Ammon's horn (tissue), 1 donor: ENCODE measurements around the gene SRPK3.
"Not testable (repeated sequence)": the region's sequence is repeated elsewhere in the genome, so short reads cannot be mapped to it uniquely, and the experiment has no call there.

Experiments used
- DNase-seq: peaks from one replicate; pipeline ENCODE4 v3.0.0-alpha.2; 2016; ENCODE audit warnings: low spot score

SRPK3 gene

DNA sequence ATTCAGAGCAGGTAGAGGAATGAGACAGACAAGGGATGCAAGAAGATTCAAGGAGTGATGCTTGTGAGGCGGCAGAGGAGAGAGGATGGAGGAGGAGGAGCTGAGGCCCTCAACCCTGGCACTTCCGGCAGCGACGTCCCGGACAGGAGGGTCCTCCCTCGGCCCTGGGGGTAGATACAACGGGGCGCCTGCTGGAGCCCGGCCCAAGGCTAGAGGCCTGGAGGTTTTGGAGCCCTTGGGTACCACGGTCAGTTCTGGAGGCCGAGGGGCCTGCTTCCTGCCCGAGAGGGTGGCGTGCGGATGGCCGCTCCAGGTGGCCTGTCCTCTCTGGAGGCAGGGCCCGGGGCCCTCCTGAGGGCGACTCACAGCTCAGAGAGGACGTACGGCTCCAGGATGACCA lies 27.1 kb downstream of the SRPK3 start:
- DNase-seq: no peak

DNA sequence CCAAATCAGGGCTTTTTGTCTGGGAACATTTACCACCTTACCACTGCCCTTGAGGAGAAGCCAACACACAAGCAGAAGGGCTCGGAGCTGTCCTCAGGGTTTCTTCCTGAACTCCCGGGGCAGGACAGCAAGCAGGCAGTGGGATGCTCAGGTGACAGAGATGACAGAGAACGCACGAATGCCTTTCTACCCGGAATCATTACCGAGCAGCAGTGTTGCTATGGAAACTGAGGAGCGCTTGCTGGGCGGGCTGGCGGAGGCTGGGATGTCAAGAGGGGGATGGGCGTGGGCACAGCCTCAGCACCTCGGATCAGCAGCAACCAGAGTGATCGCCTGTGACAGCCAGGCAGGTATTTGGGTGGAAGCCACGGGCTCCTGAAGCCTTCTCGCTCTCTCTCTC lies 31.4 kb downstream of the SRPK3 start:
- DNase-seq: no peak

DNA sequence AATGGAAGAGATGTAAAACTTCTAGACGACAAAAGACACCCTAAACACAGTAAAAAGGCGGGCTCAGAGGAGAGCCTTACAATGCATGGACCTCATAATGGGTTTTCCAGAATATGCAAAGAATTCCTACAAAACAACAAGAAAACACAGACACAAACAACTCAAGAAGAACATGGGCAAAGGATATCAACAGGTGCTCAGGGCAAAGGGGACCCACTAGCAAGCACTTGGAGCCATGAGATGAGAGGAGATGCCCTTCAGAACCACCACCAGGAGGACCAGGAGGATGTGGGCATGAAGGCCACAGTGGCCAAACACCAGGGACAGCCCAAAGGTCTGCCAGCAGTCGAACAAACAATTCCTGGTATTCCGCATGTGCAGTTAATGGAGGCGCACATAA lies 32.3 kb downstream of the SRPK3 start:
- no peak for DNase-seq

DNA sequence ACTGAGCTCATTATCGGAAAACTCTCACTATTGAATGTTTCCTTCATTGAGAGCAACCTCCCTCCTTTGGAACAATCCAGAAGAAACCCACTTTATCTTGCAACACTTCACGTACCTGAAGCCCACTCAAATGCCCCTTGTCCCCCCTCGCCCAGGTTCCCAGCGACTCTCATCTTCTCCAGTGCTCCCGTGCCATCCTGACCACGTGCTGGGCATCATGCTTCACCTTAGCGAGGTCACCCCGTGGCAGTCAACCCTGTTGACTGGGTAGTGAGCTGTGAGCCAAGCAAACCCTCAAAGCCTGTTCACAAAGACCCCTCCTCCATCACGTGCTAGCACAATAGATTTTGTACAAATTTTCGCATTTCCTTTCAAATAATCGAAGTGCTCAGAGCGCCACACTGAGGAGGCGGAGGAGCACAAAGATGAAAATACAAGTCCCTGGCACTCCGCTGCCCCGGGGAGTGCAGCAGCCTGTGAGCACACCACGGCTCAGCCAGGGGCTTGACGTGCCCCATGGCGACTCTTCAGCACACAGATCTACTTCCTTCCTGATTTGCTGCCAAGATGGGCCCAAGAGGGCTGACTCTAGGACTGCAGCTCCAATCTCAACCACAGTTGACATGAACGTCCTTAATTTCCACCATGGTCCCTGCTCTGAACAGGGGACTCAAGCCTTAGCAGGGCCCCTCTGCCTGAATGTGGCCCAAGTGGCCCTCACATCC lies 33.9 kb downstream of the SRPK3 start:
- DNase-seq: no peak

DNA sequence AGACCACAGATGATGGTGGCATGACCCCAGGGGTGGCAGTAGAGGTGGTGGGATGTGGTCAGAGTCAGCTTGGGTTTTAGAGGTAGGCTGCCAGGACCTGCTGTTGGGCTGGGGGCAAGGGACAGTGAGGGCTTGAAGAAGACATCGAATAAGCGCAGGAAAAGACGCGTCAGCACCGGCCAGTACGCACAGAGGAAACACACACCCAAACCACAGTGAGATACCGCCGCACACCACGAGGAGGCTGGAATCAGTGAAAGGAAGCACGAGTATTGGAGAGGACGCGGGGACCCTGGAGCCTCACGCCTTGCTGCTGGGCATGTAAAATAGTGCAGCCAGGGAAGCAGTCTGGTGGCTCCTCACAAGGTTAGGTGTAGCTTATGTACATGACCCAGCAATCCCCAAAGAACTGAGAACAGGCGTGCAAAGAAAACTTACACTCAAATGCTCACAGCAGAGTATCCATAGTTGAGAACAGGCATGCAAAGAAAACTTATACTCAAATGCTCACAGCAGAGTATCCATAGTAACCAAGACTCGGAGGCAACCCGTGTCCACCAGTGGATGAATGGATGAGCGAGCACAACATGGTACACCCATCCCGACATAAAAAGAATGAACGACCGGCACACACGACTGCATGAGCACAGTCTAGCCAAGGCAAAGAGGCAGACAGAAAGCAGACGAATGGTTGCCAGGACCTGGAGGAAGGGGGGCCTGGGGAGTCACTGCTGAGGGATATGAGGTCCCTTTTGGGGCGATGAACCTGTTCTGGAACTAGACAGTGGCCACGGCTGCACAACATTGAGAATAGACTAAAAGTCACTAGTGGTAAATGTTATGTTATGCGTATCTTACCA lies 36.2 kb downstream of the SRPK3 start:
- no peak for DNase-seq

DNA sequence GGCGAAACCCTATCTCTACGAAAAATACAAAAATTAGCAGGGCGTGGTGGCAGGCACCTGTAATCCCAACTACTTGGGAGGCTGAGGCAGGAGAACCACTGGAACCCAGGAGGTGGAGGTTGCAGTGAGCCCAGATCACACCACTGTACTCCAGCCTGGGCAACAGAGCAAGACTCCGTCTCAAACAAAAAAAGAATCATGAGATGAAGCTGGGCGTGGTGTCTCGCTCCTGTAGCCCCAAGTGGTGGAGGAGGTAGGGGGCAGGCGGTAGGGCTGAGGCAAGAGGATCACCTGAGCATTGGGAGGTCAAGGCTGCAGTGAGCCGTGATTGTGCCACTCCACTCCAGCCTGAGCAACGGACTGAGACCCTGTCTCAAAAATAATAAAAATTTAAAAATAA lies 37.2 kb downstream of the SRPK3 start:
- DNase-seq: not testable (repeated sequence)

DNA sequence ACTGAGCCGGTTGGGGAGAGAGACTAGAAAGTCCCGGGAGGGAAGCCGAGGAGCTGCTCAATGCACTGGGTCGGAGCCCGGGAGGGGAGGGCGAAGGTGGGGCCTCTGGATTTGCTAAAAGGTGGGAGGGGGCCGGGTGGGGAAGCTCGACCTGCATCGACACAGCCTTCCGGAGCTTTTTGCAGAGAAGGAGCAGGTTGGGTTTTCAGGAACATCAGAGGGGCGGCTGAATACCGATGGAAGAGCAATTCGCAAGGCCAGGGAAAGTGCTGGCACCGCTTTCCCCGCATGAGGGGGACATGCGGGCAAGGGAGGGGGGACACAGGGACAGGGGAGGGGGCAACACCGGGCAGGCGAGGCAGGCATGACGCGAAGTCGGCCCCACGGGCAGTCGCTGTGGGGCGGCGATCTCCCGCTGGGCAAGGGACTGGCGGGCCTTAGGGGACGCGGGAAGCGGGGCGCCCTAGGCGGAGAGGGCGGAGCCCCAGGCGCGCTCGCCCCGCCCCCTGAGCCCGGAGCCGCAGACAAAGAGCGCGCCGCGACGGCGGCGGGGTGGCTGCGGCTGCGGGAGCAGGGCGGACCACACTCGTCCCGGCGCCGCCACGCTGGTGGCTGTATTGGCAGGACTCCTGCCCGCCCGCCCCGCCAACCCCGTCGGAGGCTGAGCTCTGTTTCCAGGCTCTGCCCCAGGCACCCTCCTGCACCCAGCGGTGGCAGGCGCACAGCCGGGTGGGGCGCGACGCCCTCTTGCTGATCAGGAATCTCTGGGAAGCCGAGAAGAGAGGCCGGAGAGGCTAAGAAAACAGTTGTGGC lies 37.9 kb downstream of the SRPK3 start:
- no peak for DNase-seq

DNA sequence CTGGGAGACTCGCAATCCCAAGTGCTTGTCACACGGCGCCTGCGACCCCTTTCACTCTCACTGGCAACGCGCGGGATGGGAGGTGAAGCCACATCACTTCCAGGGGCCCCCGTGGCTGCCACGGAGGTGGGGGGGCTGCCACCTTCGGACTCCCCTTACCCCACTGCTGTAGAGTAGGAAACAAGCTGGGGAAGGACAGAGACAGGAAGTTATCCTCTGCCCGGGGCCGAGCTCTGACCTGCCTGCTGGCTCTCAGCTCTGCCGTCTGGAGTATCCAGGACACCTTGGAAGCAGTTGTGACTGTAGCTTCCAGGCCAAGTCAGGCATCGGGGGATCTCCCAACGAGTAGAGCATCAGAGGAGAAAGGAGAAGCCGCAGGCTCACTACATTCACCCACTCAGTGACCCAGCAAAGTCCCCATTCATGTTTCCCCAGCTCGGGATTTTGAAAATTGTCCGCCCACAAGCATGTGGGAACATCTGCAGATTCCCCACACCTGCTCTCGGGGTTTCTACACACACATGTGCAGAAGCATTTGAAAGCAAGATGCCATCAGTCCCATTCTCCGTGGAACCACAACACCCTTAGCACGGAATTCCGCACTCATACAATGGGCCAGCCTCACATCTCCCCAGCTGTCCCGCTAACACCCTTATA lies 38.7 kb downstream of the SRPK3 start:
- no peak for DNase-seq

DNA sequence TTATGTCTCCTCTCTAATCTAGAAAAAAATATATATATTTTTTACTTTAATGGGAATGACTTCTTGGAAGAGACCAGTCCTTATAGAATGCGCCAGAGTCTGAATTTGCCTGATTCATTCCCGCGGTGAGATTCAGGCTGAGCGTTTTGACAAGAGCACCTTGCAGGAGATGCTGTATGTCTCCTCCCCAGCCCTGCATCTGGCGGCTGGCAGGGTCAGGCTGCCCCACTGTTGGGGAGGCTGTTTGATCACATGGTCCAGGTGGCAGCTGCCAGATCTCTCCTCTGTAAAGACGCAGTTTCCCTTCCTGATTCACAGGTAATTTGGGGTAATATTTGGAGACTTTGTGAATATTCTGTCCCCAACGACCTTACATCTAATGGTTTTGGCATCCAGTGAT lies 39.8 kb downstream of the SRPK3 start:
- DNase-seq: no peak

DNA sequence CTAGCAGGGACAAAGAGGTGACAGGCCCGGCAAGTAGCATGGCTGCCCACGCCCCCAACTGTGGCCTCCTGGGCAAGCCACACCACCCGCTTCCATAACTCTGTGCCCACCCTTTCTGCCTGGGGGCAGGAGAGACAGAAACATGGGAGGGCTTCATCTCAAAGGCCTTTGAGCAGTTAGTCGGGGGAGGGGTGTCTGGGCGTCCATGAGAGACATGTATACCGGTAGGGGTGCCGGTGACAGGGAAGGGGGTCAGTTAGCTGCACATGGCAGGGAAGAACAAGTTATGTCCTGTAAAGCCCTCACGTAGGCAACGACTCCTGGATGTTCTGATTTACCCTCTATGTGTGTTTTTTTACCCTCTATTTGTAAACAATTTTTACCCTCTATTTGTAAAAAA lies 40.2 kb downstream of the SRPK3 start:
- DNase-seq: no peak

DNA sequence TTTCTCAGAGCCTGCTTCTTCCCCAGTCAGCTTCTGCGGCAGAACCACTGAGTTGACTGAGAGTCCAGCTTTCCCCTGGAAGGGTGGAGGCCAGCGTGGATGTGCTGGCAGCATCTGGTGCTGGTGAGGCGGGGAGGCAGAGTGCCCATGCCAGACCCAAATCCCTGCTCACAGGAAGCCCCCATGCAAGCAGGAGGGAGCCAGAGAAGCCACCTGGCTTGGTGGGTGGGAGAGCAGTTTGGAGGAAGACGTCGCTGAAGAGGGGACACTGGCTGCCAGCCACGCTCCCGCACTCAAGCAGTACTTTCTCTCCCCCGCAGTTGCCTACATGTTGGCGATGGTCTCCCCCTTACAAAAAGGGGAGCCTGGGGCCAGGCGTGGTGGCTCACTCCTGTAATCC lies 43.5 kb downstream of the SRPK3 start:
- no peak for DNase-seq

DNA sequence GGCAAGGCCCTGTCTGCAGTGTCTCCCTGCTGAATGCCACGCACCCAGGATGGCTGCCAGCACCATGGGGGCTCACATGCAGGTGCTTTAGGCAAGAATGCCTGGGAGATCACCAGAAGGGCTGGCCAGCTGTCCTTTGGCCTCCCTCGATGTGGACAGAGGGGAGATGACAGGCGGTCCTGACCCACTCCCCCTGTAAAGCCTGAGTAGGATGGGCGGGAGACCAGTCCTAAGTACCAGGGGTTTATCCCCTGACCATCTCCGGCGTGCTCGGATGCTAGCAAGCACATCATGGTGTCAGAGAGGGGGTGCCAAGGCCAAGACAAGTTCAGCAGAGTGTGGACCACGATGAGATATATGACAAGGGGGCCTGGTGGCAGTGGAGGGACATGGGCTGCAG lies 44.2 kb downstream of the SRPK3 start:
- no peak for DNase-seq

DNA sequence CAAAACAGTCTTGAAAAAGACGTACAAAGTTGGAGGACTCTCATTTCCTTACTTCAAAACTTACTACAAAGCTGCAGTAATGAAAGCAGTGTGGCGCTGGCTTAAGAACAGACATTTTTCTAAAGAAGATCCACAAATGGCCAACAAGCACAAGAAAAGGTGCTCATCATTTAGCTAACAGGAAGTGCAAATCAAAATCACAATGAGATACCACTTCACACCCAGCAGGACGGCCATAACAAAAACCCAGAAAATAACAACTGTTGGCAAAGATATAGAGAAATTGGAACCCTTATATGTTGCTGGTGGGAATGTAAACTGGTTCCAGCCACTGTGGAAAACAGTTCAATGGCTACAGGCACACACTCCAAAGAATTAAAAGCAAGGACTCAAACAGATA lies 46.2 kb downstream of the SRPK3 start:
- DNase-seq: no peak

DNA sequence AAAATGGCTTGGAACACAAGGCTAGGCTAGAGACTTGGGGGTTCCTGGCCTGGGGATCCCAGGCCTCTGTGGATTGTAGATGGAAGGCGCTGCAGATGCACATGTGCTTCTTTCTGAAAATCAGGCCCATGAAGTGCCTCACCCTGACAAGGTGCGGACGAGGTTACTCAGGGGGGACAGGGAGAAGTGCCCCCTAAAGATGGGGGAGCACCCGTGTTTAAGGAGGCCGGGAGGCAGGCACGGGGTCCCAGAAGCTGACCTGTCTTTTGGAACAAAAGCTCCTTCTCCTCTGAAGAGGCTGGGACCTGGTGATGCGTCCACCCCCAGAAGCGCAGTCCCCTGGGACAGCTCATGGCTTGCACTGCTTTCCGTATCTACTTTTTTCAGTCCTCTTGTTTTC lies 47.1 kb downstream of the SRPK3 start:
- DNase-seq: no peak

DNA sequence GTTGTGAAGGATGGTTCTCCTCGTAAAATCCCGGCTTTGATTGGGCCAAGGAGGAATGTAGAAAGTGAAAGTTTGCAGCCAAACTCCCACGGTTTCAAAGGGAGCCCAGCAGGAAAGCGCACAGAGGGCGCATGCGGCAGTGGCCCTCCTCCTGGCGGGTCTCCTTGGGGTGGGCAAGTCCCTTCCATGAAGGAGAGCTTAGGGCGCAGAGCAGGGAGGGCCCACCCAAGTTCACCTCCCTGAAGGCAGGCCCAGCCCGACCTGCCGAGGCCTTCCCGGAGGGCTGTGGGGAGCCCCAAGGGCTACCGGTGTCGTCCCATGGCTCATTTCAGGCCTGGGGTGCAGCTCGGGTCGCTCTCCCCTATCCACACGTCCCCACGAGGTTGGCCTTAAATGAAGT lies 47.5 kb downstream of the SRPK3 start:
- no peak for DNase-seq

DNA sequence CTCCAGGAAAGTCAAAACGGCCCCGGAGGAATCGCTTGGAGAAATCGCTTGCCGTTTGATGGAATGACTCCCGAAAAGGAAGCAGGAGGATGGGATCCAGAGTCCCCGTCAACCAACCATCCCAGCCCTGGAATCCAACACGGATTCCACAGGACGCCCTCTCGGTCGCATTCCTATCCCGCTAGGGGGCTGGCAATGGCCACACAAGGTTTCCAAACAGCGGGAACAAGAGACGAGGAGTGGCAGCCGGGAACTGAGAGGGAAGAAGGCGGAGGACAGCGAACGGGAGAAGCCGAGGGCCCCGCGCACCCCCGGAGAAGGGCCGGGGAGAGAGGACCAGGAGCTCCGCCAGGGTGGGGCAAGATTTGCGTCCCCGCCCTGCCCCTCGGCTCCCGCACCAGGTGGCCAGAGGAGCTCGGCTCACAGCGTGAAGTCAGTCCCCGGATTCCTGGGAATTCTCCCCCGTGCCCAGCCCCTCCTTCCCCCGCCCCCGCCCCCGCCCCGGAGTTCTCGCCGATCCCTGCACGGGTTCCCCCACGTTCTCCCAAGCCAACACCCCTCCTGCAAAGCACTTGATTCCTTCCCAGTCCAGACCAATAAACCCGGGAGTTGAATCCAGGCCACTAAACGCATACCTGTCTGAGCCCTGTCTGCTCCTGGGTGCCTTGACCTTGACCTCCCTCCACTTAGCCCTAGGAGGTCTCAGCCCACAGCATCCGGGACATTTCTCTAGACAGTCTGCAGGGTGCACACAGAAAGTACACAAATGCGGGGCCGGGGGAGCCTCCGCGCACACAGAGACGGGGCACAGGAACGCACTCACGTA lies 48.1 kb downstream of the SRPK3 start:
- no peak for DNase-seq

DNA sequence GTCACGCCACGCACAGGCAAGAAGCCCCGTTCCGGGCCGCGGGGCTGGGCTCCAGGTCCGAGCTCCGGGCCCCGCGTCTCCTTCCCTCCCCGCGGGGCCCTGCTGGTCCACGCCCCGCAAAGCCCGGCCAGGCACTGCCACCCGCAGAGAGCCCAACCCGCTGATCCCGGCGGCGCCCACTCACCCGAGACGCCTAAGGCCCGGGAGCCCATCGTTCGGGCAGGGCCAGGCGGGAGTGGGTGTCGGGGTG lies 48.6 kb downstream of the SRPK3 start:
- DNase-seq: no peak

DNA sequence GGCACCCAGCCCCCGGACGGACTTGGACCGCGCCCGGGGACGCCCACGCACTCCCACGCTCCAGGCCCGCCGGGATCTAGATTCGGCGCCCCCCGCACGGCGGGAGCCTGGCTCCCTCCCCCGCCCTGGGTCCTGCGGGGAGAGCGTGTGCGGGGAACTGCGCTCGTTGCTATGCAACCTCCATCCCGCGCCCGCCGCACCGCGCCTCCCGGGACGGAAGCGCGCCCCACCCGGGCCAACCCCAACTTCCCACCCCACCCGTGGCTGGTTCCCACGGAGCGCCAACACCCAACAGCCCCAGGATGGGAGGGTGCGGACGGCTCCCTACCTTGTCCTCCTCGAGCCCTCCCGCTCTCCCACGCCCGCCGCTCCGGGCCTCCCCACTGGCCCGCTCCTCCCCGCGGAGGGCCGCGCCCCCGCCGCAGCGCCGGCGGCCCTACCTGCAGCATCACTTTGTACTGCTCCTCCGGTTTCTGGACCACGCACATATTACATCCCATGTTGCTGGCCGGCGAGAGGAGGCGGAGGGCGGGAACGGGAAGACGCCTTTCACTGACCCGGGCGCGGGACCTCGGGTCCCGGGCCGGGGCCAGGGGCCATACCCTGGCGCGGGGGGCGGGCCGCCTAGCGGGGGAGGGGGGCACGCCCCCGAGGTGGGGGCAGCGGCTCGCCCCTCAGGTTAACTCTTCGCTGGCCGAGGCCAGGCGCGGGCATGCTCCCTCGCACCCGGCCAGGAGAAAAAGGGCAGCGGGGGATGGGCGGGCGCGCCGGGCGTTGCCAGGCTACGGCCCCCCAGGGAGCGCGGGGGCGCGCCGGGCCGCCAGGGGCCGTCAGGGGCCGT lies 49.2 kb downstream of the SRPK3 start, which contains the start of gene PDZD4:
PDZD4 (minus strand) TSS at position 746 of the 841 bp plus-strand sequence; CDS start at position 500, 246 bp downstream.
- DNase-seq: no peak

DNA sequence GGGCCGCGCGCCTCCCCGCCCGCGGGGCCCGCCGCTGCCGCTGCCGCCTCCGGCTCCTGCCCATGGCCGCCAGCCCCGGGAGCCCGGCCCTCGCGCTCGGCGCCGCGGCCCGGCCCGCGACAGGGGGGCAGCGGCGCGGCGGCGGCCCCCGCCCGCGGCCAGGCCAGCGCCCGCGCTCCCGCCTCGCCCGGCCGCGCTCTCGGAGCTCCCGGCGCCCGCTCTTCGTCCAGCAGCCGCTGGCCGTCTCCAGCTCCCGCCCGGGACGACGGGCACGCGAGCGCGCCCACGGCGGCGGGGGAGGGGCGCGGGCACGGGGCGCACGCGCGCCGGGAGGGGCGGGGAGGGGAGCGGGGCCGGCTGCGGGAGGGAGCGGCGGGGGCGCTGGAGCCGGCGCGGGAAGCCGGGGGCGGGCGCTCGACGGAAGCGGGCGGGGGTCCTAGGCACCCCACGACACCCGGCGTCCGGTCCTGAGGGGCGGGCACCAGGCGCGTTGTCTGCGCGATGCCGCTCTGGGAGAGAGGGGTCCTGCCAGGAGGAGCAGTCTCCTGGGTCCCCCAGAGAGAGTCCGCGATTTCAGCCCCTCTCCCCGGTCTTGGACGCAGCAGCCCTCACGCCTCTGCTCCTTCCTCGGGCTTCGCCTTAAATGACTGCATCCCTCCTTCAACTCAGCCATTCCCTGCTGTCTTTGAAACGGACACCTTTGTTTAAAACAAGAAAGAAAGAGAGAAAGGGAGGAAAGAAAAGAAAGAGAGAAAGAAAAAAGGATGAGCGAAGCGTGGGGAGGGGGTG lies 50.0 kb downstream of the SRPK3 start:
- DNase-seq: no peak
